C4-2B (cell line): ENCODE data around the gene FAM228B.

ENCODE experiments used
- ZFX ChIP-seq: fragments of 450-650 bp; IDR thresholded peaks from 2 replicates; pipeline ENCODE4 v1.6.1; 2017
- TF ChIP-seq, protein P1 (sequence below): fragments of 450-650 bp; conservative IDR thresholded peaks from 2 replicates; pipeline ENCODE4 v1.5.1; 2017; ENCODE audit warnings: mild to moderate bottlenecking

DNA sequence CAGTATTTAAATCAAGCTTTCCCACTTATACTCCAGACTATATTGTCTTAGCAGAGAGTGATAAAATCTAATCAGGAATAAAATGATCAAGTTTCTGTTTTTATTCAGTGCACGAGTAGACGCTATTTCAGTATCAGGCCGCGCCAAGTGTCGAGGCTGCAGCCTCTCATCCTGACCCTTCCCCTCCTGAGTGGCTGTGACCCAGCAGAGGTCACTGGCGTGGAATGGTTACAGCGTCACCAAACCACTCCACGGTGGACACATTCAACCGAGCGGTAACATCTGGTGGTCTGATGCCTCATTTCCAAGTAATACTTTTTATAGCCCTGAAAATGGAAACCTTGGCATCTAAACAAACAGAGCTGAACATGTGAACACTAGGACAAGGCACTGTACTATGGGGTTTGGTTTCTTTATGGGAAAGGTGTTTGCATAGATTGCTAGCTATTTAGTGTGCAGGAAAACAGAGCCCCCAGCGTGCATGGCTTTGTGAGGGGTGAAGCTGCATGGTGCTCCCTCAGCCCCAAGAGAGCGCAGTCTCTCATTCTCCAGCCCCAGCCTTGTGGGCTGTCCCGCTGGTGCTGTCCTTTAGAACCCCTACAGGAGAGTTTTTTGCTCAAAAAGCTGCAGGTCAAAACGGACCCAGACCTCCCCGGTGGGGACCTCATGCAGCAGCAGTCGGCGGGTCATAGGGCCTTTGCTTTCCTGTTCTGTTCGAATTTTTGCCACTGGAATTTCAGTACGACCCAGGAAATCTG is 79.9 kb downstream of the FAM228B start:
- TF ChIP-seq, protein P1, sequence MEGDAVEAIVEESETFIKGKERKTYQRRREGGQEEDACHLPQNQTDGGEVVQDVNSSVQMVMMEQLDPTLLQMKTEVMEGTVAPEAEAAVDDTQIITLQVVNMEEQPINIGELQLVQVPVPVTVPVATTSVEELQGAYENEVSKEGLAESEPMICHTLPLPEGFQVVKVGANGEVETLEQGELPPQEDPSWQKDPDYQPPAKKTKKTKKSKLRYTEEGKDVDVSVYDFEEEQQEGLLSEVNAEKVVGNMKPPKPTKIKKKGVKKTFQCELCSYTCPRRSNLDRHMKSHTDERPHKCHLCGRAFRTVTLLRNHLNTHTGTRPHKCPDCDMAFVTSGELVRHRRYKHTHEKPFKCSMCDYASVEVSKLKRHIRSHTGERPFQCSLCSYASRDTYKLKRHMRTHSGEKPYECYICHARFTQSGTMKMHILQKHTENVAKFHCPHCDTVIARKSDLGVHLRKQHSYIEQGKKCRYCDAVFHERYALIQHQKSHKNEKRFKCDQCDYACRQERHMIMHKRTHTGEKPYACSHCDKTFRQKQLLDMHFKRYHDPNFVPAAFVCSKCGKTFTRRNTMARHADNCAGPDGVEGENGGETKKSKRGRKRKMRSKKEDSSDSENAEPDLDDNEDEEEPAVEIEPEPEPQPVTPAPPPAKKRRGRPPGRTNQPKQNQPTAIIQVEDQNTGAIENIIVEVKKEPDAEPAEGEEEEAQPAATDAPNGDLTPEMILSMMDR = no peak
- no peak for TF ChIP-seq ZFX
